ENCODE results near the gene LDHB.

GRCh38 chr12:21600196-21600595, 57.4 kb downstream of the LDHB start:
- no peak for TF ChIP-seq NFIC (IDR thresholded peaks at IDR 0.05)
- no peak for TF ChIP-seq CEBPB (IDR thresholded peaks at IDR 0.05)
- TF ChIP-seq YY1 (IDR thresholded peaks at IDR 0.05; ENCODE audit: low read depth) = no peak
- no peak for TF ChIP-seq FOXM1 (IDR thresholded peaks at IDR 0.05; ENCODE audit: borderline replicate concordance, low read depth)
- TF ChIP-seq CREB1 (IDR thresholded peaks at IDR 0.05; ENCODE audit: low read depth) = no peak
- TF ChIP-seq, protein P1, sequence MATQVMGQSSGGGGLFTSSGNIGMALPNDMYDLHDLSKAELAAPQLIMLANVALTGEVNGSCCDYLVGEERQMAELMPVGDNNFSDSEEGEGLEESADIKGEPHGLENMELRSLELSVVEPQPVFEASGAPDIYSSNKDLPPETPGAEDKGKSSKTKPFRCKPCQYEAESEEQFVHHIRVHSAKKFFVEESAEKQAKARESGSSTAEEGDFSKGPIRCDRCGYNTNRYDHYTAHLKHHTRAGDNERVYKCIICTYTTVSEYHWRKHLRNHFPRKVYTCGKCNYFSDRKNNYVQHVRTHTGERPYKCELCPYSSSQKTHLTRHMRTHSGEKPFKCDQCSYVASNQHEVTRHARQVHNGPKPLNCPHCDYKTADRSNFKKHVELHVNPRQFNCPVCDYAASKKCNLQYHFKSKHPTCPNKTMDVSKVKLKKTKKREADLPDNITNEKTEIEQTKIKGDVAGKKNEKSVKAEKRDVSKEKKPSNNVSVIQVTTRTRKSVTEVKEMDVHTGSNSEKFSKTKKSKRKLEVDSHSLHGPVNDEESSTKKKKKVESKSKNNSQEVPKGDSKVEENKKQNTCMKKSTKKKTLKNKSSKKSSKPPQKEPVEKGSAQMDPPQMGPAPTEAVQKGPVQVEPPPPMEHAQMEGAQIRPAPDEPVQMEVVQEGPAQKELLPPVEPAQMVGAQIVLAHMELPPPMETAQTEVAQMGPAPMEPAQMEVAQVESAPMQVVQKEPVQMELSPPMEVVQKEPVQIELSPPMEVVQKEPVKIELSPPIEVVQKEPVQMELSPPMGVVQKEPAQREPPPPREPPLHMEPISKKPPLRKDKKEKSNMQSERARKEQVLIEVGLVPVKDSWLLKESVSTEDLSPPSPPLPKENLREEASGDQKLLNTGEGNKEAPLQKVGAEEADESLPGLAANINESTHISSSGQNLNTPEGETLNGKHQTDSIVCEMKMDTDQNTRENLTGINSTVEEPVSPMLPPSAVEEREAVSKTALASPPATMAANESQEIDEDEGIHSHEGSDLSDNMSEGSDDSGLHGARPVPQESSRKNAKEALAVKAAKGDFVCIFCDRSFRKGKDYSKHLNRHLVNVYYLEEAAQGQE (IDR thresholded peaks at IDR 0.05; ENCODE audit: low read depth) = no peak
